ENCODE results near the gene RBFOX2.

Gene RBFOX2

DNA sequence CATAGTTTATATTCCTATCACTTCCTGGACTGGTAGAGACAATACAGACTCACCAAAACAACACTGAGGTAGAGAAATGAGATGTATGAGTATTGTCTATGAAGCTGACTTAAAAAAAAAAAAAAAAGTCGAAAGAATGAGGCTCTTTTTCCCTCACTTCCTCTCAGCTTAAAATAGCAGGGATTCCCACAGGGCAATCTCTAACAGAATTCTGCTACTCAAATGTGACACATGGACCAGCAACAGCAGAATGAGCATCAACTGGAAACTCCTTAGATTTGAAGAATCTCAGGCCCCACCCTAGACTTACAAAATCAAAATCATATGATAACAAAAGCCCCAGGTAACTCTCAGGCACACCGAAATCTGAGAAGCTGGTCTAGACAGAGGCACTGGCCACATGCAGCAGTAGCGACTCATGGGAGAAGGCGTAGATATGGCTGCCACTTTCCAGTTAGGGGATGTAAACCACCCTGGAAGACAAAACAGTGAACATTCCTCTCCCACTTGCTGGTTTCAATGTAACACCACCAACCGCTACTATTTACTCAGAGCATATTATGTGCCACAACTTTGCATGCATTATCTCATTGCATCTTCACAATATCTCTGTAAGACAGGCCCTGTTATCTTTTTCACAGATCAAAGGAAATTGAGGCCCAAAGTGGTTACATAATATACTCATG lies 128.0 kb downstream of the RBFOX2 start:
- no peak for DNase-seq (ENCODE audit: low read depth, low spot score)

DNA sequence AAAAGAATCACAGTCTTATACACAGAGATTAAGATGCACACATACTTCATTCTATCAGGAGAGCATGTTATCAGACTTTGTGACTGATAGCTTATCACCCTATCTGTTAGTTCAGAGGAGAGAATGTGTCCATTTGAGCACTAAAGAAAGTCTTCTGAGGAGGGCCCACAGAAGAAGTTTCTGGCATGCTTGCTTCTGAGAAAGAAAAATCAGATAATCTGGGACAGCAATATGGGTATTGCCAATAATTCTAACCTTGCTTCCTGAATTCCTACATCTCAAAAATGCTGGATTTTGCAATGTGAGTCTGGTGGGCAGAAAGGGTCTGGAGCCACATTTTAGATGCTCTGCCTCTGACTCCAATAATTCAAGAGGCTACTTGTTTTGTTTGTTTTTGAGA lies 128.9 kb downstream of the RBFOX2 start:
- no peak for DNase-seq (ENCODE audit: low read depth, low spot score)

DNA sequence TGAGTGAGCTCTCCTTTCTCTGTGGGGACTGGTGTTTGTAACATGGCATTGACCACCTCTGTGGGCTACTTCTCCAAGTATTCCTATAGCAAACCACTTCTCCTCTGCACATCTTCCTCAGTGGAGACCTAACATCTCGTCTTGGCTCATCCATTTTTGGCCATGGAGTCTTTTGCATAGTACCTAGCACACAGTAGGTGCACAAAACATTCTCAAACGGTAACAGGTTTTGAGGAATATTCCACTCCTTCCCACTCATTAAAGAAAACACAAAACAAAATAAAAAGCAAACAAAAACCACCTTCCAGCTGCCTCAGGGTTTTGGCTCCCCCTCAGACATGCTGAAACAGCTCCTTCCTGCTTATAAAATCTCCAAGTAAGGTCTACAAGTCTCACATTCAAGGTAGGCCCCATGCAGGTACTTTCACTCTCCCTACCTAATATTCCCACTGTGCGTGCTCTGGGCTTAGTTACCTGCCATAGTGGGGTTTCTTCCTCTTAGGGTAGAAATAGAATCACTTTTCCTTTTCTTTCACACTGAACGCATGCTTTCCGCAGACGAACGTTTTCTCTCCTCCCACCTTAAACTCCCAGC lies 132.4 kb downstream of the RBFOX2 start:
- no peak for DNase-seq (ENCODE audit: low read depth, low spot score)

DNA sequence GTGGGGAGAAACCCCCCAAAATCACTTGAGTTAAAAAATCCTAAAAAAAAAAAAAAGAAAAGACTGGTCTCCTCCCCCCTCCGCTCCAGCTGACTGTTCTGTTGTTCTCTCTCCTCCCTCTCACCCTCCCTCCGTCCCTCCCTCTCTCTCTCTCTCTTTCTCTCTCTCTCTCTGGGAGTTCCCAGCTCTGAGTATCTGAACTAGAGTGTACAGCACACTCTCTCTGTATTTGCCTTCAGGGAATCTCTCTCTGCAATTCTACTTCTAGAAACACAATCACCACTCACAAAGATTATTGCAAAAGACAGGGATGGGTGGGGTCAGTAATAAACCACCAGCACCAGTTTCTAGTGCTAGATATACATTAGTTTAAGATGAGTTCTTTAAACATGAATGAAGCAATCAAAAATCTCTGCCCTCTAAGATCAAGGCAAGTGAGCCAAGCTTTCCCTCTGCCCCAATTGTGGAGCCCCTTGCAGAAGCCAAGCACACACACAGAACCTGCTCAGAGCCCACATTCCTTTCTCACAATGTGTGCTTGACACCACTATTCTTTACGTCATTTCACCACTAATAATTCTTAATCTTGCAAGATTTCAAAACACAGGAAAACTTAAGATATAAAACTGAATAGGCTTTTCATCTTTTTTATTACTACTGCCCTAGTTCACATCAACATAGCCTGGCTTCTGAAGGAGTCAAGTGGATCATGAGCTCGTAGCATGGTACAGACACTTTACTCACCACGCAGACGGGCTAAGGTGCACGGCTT lies 133.5 kb downstream of the RBFOX2 start:
- no peak for DNase-seq (ENCODE audit: low read depth, low spot score)

DNA sequence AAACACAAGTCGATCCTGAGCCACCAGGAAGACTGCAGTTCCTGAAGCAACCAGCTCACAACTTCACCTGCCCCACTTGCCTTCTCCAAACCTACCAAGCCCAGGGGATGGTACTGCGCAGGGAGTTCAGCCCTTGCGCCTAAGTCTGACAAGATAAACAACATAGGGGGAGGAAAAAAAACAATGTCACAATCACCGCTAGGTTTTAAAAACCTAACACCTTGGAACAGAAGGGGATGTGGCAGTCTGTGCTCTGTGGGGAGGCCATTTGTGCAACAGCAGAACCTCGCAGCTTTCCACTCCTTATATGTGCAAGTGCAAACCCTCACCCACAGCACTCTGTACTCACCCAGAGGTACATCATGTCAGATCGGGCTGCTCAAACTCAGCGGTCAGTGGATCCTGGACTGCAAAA lies 134.2 kb downstream of the RBFOX2 start:
- no peak for DNase-seq (ENCODE audit: low read depth, low spot score)

DNA sequence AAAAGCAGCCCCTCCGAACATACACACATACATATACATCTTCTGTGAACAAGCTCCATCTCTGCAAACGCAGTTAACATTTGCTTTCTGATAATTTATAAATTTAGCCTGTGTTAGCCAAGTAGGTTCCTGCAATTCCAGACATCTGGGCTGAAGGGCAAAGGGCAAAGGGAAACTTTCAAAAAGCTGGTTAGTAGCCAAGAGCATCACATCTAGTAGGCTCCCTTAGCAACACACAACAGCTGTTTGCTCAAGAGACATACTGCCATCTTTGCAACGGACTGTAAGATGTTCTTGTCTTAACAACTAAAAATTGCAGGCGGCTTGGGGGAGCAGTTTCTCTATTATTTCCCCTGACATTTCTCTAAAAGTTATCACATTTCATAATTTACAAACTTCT lies 134.9 kb downstream of the RBFOX2 start:
- no peak for DNase-seq (ENCODE audit: low read depth, low spot score)

DNA sequence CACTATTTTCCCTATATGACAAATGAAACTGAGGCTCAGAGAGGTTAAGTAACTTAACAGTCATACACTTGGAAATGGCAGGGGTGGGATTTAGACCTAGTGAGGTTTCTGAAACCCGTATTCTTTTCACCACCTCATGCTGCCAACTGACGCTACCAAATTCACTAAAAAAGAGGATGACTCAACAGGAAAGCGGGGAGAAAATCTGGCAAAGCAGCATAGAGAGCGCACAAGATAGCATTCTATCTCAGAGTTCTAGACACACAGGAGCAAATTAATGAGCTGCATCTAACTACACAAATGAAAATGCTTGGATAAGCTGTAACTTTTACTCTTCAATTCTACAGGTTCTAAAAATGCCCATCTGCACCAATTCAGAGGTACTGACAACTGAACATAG lies 136.4 kb downstream of the RBFOX2 start:
- no peak for DNase-seq (ENCODE audit: low read depth, low spot score)

DNA sequence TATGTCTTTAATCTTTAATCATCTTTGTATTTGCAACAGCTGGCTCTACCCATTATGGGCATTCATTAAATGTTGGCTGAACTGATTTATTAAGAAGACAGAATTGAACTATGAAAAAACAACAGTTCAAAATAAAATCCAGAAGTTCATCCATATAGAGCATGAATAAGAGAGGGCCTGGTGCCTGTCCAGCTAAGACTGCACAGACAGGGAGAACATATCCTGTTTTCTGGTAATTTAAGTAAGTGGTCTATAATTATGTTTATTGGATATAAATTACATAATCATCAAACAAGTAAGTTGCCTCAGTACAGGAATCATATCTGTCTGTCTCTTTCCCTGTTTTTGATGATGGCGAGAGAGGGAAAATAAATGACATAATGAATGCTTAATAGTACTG lies 137.2 kb downstream of the RBFOX2 start:
- DNase-seq (ENCODE audit: low read depth, low spot score): no peak

DNA sequence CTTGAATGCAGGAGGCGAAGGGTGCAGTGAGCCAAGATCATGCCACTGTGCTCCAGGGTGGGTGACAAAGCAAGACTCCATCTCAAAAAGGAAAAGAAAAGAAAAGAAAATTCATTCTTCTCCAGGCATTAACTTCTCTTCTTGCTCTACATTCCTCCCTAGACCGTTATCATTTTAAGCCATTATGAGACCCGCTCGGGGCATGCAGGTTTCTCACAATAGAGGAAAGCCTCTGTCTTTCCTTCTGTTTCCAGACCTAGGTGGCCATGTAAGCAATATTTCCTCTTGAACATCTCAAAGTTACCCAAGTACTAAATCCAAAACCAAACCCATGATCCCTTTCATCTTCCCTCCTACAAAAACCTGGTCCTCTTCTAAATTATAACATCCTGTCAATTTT lies 139.6 kb downstream of the RBFOX2 start:
- DNase-seq (ENCODE audit: low read depth, low spot score): no peak

DNA sequence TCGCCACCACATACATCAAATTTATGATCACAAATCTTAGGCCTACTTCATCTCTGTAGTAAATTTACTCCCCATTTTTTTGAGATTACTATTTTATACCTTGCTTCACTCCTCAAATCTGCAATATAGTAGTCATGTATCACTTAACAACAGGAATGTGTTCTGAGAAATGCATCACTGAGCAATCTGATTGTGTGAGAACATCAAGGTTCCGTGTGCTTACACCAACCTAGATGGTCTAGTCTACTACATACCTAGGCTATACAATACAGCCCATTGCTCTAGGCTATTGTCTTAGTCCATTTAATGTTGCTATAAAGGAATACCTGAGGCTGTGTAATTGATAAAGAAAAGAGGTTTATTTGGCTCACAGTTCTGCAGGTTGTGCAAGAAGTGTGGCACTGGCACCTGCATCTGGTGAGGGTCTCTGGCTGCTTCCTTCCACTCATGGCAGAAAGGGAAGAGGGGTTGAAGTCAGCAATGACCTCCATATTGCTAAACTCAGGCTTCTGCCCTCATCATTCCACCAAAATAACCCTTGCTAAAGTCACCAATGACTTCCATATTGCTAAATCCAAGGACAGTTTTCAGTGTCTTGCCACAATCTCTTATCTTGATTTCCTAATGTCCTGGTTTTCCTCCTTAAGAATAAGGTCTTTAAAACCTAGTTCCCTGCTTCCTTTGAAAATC lies 140.3 kb downstream of the RBFOX2 start:
- no peak for DNase-seq (ENCODE audit: low read depth, low spot score)

DNA sequence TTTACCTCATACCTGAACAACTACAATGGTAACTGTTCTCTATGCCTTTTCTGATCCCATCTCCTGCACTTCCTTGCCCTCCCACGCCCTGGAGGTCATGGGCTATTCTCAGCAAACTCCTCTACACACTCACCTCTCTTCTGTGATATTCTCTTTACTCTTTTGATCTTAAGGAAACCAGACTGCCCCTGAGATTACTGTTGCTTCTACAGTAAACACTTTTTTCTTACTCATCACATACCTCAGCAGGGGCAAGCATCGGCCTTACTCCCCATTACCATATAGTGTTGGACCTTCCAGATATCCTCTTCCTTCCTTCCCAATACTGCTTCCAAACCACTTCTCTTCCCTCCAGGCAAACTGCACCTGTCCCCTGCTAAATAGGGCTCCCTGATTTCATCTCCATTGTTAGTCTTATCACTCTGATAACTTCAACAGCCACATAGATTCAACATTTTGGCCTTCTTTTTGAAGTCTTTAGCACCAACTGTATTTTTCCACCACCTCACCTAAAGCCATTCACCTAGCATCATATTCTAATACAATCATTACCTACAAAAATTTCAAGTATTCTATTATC lies 141.2 kb downstream of the RBFOX2 start:
- no peak for DNase-seq (ENCODE audit: low read depth, low spot score)

DNA sequence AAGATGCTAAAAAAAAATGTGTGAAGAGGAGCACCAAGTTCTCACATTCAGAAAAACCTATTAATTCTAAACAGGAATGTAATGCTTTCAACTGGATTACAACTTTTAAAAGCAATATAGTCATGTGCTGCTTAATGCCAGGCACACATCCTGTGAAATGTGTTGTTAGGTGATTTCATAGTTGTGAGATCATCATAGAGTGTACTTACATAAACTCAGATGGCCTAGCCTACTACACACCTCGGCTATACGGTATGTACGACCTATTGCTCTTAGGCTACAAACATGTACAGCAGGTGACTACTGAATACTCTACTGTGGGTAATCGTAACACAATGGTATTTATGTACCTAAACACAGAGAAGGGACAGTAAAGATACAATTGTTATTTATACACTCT lies 142.3 kb downstream of the RBFOX2 start:
- DNase-seq (ENCODE audit: low read depth, low spot score): no peak

DNA sequence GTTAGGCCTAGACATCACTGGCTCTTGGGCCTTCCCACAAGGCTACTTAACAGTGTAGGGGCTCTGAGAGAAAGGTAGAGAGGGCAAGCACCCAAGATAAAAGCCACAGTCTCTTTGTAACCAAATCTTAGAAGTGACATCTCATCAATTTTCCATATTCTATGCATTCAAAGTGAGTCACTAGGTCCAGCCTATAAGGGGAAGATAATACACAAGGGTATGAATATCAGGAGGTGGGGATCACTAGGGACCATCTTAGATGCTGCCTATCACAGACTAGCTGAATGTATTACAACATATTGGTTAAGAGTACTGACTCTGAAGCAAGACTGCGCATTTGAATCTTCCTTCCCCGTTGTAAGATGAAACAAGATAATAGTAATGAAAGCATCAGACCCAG lies 144.1 kb downstream of the RBFOX2 start:
- DNase-seq (ENCODE audit: low read depth, low spot score): no peak

DNA sequence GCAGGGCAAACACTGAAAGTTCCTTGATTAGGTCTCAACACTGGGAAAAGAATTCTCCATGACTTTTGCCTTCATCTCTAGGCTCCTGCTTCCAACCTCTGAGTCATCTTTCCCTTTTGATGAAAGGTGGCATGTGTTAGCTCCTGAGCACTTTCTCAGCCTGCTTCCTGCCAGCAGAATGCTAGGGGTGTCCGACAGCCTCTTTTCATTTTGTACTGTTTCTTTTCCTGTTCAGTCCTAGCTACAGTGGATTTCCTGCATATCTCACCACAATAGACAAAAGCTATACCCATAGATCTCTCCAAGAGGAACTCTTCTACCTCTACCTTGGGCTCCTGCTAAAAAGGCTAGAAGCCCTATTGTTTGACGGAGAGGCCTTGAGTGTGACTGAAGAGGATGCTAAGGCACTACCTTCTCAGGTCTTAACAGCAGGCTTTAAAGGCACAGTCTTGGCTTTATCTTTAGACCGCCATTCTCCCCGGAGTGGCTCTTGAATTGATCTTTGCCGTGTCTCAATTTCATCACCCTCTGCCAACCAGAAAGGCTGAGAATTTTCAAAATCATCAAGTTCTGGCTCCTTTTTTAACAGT lies 145.5 kb downstream of the RBFOX2 start:
- no peak for DNase-seq (ENCODE audit: low read depth, low spot score)

DNA sequence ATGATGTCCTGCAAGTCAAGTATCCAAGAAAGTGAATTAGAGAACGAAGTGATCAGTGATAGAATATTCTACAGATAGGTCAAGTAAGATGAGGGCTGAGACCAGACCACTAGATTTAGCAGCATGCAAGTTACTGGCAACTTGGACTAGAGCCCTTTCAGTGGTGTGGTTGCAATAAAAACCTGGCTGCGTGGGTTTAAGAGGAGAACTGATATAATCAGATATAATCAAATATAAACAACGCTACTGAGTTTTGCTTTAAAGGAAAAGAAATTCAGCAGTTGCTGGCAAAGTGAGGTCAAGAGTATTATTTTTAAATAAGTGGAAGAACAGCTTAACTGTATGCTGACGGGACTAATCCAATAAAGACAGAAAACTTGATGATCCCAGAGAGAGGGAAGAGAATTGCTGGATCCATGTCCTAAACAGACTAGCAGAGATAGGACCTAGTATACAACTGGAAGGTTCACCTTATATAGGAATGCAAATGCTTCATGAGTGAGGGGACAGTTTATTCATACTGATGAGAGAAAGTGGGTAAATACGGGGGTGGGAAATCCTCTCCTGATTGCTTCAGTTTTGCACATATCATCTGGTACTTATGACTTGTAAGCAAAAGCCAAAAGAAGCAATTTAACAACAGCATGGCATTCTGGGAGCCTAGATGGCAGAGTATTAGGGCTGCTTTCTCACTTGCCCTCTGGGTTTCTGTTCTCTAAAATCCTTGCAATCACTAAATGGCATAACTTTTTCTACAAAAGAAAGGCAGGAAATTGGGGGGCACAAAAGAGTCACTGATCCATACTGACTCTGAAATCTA lies 146.2 kb downstream of the RBFOX2 start:
- no peak for DNase-seq (ENCODE audit: low read depth, low spot score)

DNA sequence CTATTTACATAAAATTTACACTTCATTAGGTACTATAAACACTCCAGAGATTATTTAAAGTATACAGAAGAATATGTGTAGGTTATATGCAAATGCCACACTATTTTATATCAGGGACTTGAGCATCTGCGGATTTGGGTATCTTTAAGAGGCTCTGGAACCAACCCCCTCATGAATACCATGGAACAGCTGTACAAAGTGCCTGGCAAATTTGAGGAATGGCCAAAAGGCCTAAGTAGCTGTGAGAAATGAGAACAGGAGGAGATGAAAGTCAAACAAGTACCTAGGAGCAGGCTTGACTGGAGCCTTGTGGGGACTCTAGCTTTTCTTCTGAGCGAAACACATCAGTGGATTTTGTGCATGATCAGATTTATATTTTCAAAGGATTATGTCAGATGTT lies 149.3 kb downstream of the RBFOX2 start:
- no peak for DNase-seq (ENCODE audit: low read depth, low spot score)

DNA sequence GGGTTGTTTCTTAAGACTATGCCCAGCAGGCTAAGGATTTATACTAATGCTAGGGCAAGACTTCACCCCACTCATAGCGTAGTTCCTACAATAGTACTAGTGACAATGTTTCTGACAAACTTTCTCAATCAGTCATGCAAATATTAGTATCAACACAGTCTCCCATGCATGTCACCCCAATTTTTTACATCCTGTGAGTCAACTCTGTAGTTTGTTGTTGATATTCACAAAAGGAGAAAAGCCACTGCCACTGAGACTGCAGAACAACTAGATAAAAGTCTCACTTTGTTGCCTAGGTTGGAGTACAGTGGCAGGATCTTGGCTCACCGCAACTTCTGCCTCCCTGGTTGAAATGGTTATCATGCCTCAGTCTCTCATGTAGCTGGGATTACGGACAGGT lies 155.2 kb downstream of the RBFOX2 start:
- DNase-seq (ENCODE audit: low read depth, low spot score): no peak

DNA sequence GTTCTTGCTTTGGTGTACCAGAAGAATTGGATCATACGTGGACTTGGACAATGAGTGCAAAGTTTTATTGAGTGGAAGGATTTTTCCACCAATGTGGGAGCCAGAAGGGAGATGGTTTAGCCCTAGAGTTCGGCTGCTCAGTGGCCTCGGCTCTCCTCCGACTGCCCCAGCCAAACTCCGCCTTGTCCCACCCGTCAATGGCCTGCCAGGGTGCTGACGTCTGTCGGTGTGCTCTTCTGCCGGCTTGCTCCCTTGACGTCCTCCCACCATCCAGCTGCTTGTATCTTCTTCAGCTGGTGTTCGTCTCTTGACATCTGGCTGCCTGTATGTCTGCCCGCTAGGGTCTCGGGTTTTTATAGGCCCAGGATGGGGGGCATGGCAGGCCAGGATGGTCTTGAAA lies 156.2 kb downstream of the RBFOX2 start:
- no peak for DNase-seq (ENCODE audit: low read depth, low spot score)

DNA sequence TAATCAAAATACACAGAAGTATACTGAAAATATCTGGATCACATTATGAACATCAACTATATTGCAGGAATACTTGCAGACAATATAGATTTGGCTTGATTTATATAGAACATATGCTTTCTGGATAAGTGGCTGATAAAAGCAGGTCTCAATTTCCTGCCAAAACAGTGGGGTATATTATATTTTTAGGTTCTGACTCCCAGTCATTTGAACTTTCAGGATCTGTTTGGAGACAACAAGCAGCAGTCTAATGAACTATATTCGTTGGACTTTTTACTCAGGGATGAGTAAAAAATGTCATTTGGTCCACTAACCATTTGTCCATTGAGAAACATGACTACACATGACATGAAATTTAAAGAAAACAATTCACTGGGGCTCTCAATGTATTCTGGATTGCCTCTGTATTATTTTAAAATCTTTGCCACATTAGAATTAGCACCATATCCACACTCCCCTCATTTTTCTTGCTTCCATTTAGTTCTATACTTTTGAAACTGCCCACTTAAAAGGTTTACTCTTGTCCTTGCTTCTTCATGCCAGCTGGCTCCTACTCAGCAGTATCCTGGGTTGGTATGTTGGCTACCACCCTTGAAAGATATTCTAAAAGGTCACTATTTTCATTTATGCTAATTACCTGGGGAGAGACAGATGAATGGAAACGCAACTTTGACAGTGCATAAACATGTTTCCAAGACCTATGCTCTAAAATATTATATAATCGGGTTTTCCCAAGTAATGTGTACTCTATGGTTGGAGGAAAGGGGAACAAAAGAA lies 157.9 kb downstream of the RBFOX2 start:
- DNase-seq (ENCODE audit: low read depth, low spot score): no peak

DNA sequence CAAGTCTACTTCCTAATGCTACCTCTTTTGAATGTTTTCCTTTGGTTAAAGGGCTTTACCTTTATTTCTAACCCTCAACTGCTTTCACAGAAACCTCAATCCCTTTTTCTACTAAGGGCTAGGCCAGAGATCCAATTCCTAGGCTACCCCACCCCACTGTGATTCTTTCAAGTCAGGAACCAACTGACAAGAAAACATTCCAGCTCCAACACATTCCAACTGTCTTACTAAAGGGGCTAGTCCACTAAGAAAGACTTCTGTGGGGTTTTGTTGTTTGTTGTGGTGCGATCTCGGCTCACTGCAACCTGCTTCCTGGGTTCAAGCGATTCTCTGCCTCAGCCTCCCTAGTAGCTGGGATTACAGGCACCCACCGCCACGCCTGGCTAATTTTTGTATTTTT lies 159.7 kb downstream of the RBFOX2 start:
- no peak for DNase-seq (ENCODE audit: low read depth, low spot score)
